Skeletal muscle satellite cell (primary cell): ENCODE data around the gene HOXB4.

ENCODE experiments used
- H3K27me3 ChIP-seq: 2 replicates; pipeline ENCODE4 v1.7.0; 2013; ENCODE audit warnings: low read length; ENCODE audit not compliant: control insufficient read depth, insufficient read depth
- H3K36me3 ChIP-seq: 2 replicates; pipeline ENCODE4 v1.7.0; 2013; ENCODE audit warnings: mild to moderate bottlenecking, control low read depth, low read length; ENCODE audit not compliant: insufficient read depth
- H3K4me1 ChIP-seq: 2 replicates; pipeline ENCODE4 v1.7.0; 2013; ENCODE audit warnings: low read length; ENCODE audit not compliant: control insufficient read depth, insufficient read depth
- H3K4me2 ChIP-seq: 2 replicates; pipeline ENCODE4 v1.7.0; 2013; ENCODE audit warnings: mild to moderate bottlenecking, low read length
- H3K4me3 ChIP-seq: 2 replicates; pipeline ENCODE4 v1.7.0; 2013; ENCODE audit warnings: low read length
- H3K9ac ChIP-seq: 2 replicates; pipeline ENCODE4 v1.7.0; 2013; ENCODE audit warnings: mild to moderate bottlenecking, low read depth, low read length, moderate library complexity
- H3K9me3 ChIP-seq: replicated peaks from 2 replicates; pipeline ENCODE4 v1.7.0; 2013; ENCODE audit warnings: mild to moderate bottlenecking, control low read depth, low read length

HOXB4 gene

DNA sequence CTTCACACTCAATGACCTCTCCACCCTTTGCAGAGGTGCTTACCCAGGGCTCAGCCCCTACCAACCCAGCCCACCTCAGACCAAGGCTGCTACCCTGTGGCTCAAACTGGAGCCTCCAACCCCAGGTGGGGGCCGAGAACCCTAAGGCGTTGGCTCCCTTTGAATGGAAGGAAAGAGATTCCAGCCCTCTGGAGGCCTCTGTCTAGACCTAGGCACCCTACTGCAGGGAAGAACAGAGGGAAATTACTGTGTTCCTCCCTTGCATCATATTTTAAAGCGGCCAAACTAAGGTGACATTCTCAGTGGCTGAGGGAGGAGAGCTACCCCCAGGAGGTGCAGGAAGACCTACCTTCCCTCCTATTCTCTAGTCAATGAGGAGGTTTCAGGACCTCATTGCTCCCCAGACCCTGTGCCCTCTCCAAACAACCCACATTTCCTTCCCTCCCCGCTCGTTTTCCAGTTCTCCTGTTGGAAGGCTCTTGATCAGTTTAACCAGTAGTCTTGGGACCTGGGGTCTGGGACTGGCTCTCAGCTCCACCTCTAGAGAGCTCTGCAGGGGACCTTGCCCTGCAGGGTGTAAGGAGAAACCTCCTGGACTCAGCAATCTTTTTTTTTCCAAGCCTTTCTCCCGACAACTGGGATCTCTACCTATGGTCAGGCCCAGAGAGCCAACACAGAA, 42.5 kb upstream of the HOXB4 start:
- Histone ChIP-seq H3K4me1 (peaks cover 16% of the 10 kb centered on the region), H3K9me3 (no peaks in the 10 kb centered on the region), H3K9ac (no peak overlapping the region), H3K36me3 (no peaks in the 10 kb centered on the region), H3K27me3 (peaks cover 98% of the 10 kb centered on the region), H3K4me3 (no peak overlapping the region), H3K4me2 (no peak overlapping the region)

GRCh38 chr17:48619826-48620449, 41.8 kb upstream of the HOXB4 start:
- peaks cover 98% of the 10 kb centered on the region for H3K27me3 ChIP-seq
- no peak overlapping the region for H3K4me3 ChIP-seq
- H3K9me3 ChIP-seq, result no peaks in the 10 kb centered on the region
- no peak overlapping the region for H3K4me2 ChIP-seq
- H3K4me1 ChIP-seq, result peaks cover 10% of the 10 kb centered on the region
- no peak overlapping the region for H3K9ac ChIP-seq
- H3K36me3 ChIP-seq, result no peaks in the 10 kb centered on the region

DNA sequence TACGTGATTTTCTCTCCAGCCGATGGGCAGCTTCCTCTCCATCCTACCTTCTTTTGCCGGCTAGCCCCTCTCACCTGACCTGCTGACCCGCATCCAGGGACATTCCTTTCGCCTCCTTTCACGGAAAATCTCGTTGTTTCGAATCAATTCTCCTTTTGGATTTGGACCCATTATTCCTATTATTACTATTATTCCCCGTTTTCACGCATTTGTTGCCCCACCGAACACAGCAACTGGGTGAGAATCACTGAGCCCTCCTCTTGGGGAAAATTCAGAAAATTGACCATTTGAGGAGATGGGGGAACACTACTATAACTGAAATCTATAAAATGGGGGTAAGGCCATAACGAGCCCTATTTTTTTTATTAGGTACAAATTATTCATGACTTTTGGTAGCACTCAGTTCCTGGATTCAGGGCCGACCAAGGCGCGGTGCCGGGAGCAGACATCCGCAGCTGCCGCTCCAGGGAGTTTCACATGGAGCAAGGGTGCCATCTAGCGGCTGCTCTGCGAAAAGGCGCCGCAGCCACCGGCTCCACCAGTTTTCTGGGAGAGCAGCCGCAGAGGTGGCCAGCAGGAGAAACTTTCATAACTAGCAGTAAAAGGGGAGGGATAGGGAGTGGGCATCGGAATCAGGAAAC, 40.2 kb upstream of the HOXB4 start:
- Histone ChIP-seq H3K9ac (no peak overlapping the region), H3K9me3 (no peaks in the 10 kb centered on the region), H3K27me3 (peaks cover 95% of the 10 kb centered on the region), H3K4me3 (peak overlapping the region; percentile 37), H3K4me2 (peak overlapping the region; percentile 65), H3K36me3 (no peaks in the 10 kb centered on the region), H3K4me1 (peaks cover 19% of the 10 kb centered on the region)

GRCh38 chr17:48617471-48618255, 39.5 kb upstream of the HOXB4 start:
- Histone ChIP-seq H3K4me2 (peak overlapping the region; percentile 34), H3K4me3 (no peak overlapping the region), H3K9me3 (no peaks in the 10 kb centered on the region), H3K4me1 (peaks cover 19% of the 10 kb centered on the region), H3K9ac (no peak overlapping the region), H3K27me3 (peaks cover 87% of the 10 kb centered on the region), H3K36me3 (no peaks in the 10 kb centered on the region)

DNA sequence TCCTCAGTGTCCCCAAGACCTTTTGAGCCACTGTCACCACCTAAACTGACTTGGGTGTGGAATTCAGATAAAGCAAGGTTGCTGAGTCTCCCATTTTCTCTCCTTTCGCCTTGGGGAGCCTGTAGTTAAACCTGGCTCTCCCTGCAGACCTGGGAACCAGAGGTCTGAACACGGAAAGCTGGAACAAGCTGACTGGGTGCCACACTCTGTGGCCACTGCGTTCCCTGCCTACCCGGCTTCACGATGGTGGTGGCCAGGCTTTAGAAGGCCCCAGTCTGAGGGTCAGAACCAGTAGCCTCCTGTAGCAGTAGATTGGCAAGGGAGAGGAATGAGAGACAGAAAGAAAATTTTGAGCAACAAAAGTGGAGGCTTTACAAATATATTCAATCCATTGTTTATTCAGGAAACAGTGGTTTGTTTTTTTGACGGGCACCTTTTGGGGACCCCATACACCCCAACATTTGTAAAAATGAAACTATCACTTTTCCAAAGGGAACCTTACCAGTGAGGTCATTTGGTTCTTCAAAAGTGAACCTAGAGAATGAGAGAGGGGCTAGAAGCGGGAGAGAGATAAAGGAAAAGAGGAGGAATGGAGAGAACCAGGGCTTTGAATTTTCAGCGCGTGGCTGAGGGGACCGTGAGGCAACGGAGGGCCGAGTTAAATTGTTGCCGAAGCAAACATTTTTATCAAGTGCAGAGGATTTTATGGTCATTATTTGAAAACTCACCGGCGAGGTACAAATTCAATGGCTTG, 38.7 kb upstream of the HOXB4 start:
- no peaks in the 10 kb centered on the region for H3K36me3 ChIP-seq
- peaks cover 21% of the 10 kb centered on the region for H3K4me1 ChIP-seq
- H3K4me3 ChIP-seq, result no peak overlapping the region
- peaks cover 80% of the 10 kb centered on the region for H3K27me3 ChIP-seq
- peak overlapping the region; percentile 34 for H3K4me2 ChIP-seq
- no peaks in the 10 kb centered on the region for H3K9me3 ChIP-seq
- no peak overlapping the region for H3K9ac ChIP-seq

- H3K9ac ChIP-seq, result no peak overlapping the region
- no peaks in the 10 kb centered on the region for H3K36me3 ChIP-seq
- no peak overlapping the region for H3K4me3 ChIP-seq
- H3K27me3 ChIP-seq, result peaks cover 72% of the 10 kb centered on the region
- H3K4me2 ChIP-seq, result no peak overlapping the region
- no peaks in the 10 kb centered on the region for H3K9me3 ChIP-seq
- peaks cover 28% of the 10 kb centered on the region for H3K4me1 ChIP-seq
These were observed 38.0 kb upstream of the HOXB4 start for GRCh38 chr17:48615963-48616716.

DNA sequence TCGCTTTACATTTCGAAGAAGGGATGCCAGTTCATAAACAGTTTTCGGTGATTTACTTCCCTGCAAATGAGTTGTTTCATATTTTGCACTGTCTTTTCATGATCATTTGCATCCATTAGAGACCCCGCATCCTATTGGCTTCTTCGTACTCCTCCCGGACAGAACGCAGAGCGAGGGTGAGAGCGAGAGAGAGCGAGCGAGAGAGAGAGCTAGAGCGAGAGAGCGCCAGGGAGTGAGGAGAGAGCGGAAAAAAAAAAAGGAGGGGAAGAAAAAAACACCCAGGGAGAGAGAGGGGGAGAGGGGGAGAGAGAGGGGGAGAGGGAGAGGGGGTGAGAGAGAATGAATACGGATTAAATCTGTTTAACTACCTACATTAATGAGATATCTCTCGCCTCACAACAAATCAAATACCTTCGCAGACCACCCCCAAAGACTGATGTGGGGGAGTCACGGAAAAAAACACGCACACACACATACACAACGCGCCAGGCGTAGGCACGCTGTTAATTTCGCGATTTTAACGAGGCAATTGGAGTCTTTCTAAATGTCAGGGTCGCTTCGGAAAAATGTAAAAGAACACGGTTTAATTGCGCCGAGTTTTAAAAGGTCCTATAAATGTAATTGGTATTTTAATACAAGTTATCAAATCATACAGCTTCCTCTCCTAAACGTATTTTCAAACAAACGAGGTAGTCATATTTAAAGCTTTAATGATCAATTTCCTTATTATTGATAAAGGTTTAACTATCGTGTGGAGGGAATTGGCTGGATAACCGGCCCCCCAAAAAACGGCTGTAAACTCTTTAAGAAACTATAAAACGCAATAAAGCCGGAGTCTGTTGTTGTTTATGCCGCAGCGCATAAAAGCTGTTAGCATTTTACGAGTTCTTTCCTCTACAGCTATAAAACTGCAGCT, 37.2 kb upstream of the HOXB4 start, which contains the start of gene HOXB8:
Gene HOXB8, minus strand, starts transcription at position 246 of the 916 bp plus-strand sequence. CDS start 588 bp downstream, outside the sequence.
- Histone ChIP-seq H3K4me2 (peak within 1 kb of the TSS; percentile 56), H3K9me3 (no peaks in the 10 kb centered on the region), H3K4me1 (peaks cover 28% of the 10 kb centered on the region), H3K27me3 (peaks cover 65% of the 10 kb centered on the region), H3K36me3 (no peaks in the 10 kb centered on the region), H3K4me3 (peak within 1 kb of the TSS; percentile 34), H3K9ac (no peak within 1 kb of the TSS)

DNA sequence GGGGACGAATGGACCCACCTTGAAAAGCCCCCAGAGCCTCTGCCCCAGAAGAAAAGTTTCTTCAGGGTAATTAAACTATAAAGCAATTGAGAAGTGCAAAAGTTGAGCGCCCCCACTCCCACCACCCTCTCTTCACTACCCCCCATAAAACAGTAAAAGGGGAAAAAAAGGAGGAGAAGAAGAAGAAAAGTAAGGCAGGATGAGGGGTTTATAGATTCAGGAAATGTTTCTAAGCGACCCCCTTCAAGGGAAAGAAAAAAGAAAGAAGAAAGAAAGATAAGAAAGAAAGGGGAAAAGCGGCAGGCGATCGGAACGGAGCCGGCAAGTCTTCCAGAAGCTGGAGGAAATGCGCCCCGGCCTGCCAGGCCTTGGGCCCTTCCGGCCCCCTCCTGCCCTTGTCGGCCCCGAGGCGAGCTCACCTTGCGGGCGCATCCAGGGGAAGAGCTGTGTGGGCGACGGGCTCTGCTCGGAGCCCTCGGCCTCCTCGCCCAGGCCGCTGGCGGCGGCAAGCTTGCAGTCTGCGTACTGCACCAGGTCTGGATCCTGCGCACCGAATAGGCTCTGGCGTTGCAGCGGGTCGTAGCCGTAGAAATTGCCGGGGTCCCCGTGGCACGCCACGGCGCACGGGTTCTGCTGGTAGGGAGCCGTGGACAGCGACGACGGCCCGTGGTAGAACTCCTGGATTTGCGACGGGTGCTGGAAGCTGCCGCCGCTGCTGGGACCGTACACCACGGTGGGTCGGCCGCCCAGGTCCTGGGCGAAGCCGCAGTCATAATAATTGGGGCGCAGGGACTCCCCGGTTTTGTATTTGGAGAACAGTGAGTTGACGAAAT, 35.9 kb upstream of the HOXB4 start:
- H3K27me3 ChIP-seq, result peaks cover 52% of the 10 kb centered on the region
- no peak overlapping the region for H3K9ac ChIP-seq
- no peaks in the 10 kb centered on the region for H3K9me3 ChIP-seq
- H3K4me3 ChIP-seq, result peak overlapping the region; percentile 34
- H3K36me3 ChIP-seq, result no peaks in the 10 kb centered on the region
- H3K4me1 ChIP-seq, result peaks cover 31% of the 10 kb centered on the region
- H3K4me2 ChIP-seq, result peak overlapping the region; percentile 56
